HL-60 (cell line): Measurements from ENCODE around the gene ITPKC.

Experiments
- POLR2AphosphoS5 ChIP-seq: IDR thresholded peaks from 2 replicates; pipeline ENCODE4 v1.6.1; 2012; ENCODE audit warnings: low read depth
- TF ChIP-seq, protein P1 (sequence below): IDR thresholded peaks from one replicate; pipeline ENCODE4 v1.5.1; 2011; ENCODE audit warnings: low read length, control low read depth, inconsistent platforms; ENCODE audit not compliant: insufficient read depth

GRCh38 chr19:40744554-40745401 lies 27.9 kb downstream of the ITPKC start:
- TF ChIP-seq, protein P1, sequence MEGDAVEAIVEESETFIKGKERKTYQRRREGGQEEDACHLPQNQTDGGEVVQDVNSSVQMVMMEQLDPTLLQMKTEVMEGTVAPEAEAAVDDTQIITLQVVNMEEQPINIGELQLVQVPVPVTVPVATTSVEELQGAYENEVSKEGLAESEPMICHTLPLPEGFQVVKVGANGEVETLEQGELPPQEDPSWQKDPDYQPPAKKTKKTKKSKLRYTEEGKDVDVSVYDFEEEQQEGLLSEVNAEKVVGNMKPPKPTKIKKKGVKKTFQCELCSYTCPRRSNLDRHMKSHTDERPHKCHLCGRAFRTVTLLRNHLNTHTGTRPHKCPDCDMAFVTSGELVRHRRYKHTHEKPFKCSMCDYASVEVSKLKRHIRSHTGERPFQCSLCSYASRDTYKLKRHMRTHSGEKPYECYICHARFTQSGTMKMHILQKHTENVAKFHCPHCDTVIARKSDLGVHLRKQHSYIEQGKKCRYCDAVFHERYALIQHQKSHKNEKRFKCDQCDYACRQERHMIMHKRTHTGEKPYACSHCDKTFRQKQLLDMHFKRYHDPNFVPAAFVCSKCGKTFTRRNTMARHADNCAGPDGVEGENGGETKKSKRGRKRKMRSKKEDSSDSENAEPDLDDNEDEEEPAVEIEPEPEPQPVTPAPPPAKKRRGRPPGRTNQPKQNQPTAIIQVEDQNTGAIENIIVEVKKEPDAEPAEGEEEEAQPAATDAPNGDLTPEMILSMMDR: no peak
- TF ChIP-seq POLR2AphosphoS5: no peak
